ENCODE measurements around the gene PKIB.

PKIB gene

GRCh38 chr6:122604676-122605075, 5.5 kb upstream of the PKIB start:
- H3K36me3 ChIP-seq (ENCODE audit: insufficient read depth, insufficient read length, low read length) = peaks cover 3% of the 10 kb centered on the region
- TF ChIP-seq YY1 (IDR thresholded peaks at IDR 0.05; ENCODE audit: insufficient read depth, insufficient read length) = no peak
- TF ChIP-seq ZNF274 (IDR thresholded peaks at IDR 0.05; ENCODE audit: low read depth, low read length) = no peak
- no peak for TF ChIP-seq SUZ12 (IDR thresholded peaks at IDR 0.05; ENCODE audit: extremely low read depth, insufficient read depth, insufficient read length)
- no peaks in the 10 kb centered on the region for H3K27me3 ChIP-seq (ENCODE audit: insufficient read depth, insufficient read length)
- H3K4me1 ChIP-seq (ENCODE audit: insufficient read depth, insufficient read length) = no peaks in the 10 kb centered on the region
- H3K4me3 ChIP-seq (ENCODE audit: insufficient read length, low read depth) = no peak overlapping the region
- H3K9ac ChIP-seq (ENCODE audit: insufficient read length, low read depth) = no peak overlapping the region
- no peaks in the 10 kb centered on the region for H3K9me3 ChIP-seq (ENCODE audit: insufficient read depth, low read length)
- DNase-seq (ENCODE audit: low read depth, low spot score) = no peak

GRCh38 chr6:122610690-122611455, 668 bp downstream of the PKIB start:
- Histone ChIP-seq H3K9ac (ENCODE audit: insufficient read length, low read depth) (no peak overlapping the region), H3K4me3 (ENCODE audit: insufficient read length, low read depth) (no peak overlapping the region), H3K27me3 (ENCODE audit: insufficient read depth, insufficient read length) (no peaks in the 10 kb centered on the region), H3K36me3 (ENCODE audit: insufficient read depth, insufficient read length, low read length) (no peaks in the 10 kb centered on the region), H3K9me3 (ENCODE audit: insufficient read depth, low read length) (no peaks in the 10 kb centered on the region), H3K4me1 (ENCODE audit: insufficient read depth, insufficient read length) (no peaks in the 10 kb centered on the region)
- TF ChIP-seq YY1 (IDR thresholded peaks at IDR 0.05; ENCODE audit: insufficient read depth, insufficient read length) = no peak
- no peak for TF ChIP-seq SUZ12 (IDR thresholded peaks at IDR 0.05; ENCODE audit: extremely low read depth, insufficient read depth, insufficient read length)
- TF ChIP-seq ZNF274 (IDR thresholded peaks at IDR 0.05; ENCODE audit: low read depth, low read length) = no peak
- DNase-seq (ENCODE audit: low read depth, low spot score) = no peak

GRCh38 chr6:122612838-122613237, 2.6 kb downstream of the PKIB start:
- no peak overlapping the region for H3K4me3 ChIP-seq (ENCODE audit: insufficient read length, low read depth)
- DNase-seq (ENCODE audit: low read depth, low spot score) = no peak
- H3K27me3 ChIP-seq (ENCODE audit: insufficient read depth, insufficient read length) = no peaks in the 10 kb centered on the region
- no peak overlapping the region for H3K9ac ChIP-seq (ENCODE audit: insufficient read length, low read depth)
- no peaks in the 10 kb centered on the region for H3K36me3 ChIP-seq (ENCODE audit: insufficient read depth, insufficient read length, low read length)
- TF ChIP-seq ZNF274 (IDR thresholded peaks at IDR 0.05; ENCODE audit: low read depth, low read length) (no peak), YY1 (IDR thresholded peaks at IDR 0.05; ENCODE audit: insufficient read depth, insufficient read length) (no peak), SUZ12 (IDR thresholded peaks at IDR 0.05; ENCODE audit: extremely low read depth, insufficient read depth, insufficient read length) (no peak)
- no peaks in the 10 kb centered on the region for H3K9me3 ChIP-seq (ENCODE audit: insufficient read depth, low read length)
- no peaks in the 10 kb centered on the region for H3K4me1 ChIP-seq (ENCODE audit: insufficient read depth, insufficient read length)

GRCh38 chr6:122614303-122614702, 4.1 kb downstream of the PKIB start:
- TF ChIP-seq ZNF274 (IDR thresholded peaks at IDR 0.05; ENCODE audit: low read depth, low read length) (no peak), YY1 (IDR thresholded peaks at IDR 0.05; ENCODE audit: insufficient read depth, insufficient read length) (no peak), SUZ12 (IDR thresholded peaks at IDR 0.05; ENCODE audit: extremely low read depth, insufficient read depth, insufficient read length) (no peak)
- Histone ChIP-seq H3K27me3 (ENCODE audit: insufficient read depth, insufficient read length) (no peaks in the 10 kb centered on the region), H3K4me1 (ENCODE audit: insufficient read depth, insufficient read length) (no peaks in the 10 kb centered on the region), H3K4me3 (ENCODE audit: insufficient read length, low read depth) (no peak overlapping the region), H3K9me3 (ENCODE audit: insufficient read depth, low read length) (no peaks in the 10 kb centered on the region), H3K36me3 (ENCODE audit: insufficient read depth, insufficient read length, low read length) (no peaks in the 10 kb centered on the region), H3K9ac (ENCODE audit: insufficient read length, low read depth) (no peak overlapping the region)
- DNase-seq (ENCODE audit: low read depth, low spot score) = no peak

- Histone ChIP-seq H3K27me3 (ENCODE audit: insufficient read depth, insufficient read length) (no peaks in the 10 kb centered on the region), H3K9me3 (ENCODE audit: insufficient read depth, low read length) (no peaks in the 10 kb centered on the region), H3K9ac (ENCODE audit: insufficient read length, low read depth) (no peak overlapping the region), H3K4me3 (ENCODE audit: insufficient read length, low read depth) (no peak overlapping the region), H3K36me3 (ENCODE audit: insufficient read depth, insufficient read length, low read length) (no peaks in the 10 kb centered on the region), H3K4me1 (ENCODE audit: insufficient read depth, insufficient read length) (no peaks in the 10 kb centered on the region)
- DNase-seq (ENCODE audit: low read depth, low spot score) = no peak
- TF ChIP-seq SUZ12 (IDR thresholded peaks at IDR 0.05; ENCODE audit: extremely low read depth, insufficient read depth, insufficient read length) (no peak), YY1 (IDR thresholded peaks at IDR 0.05; ENCODE audit: insufficient read depth, insufficient read length) (no peak), ZNF274 (IDR thresholded peaks at IDR 0.05; ENCODE audit: low read depth, low read length) (no peak)
Observed at GRCh38 chr6:122615409-122615808, 5.2 kb downstream of the PKIB start.

- Histone ChIP-seq H3K4me3 (ENCODE audit: insufficient read length, low read depth) (no peak overlapping the region), H3K36me3 (ENCODE audit: insufficient read depth, insufficient read length, low read length) (no peaks in the 10 kb centered on the region), H3K4me1 (ENCODE audit: insufficient read depth, insufficient read length) (no peaks in the 10 kb centered on the region), H3K27me3 (ENCODE audit: insufficient read depth, insufficient read length) (no peaks in the 10 kb centered on the region), H3K9ac (ENCODE audit: insufficient read length, low read depth) (no peak overlapping the region), H3K9me3 (ENCODE audit: insufficient read depth, low read length) (no peaks in the 10 kb centered on the region)
- TF ChIP-seq SUZ12 (IDR thresholded peaks at IDR 0.05; ENCODE audit: extremely low read depth, insufficient read depth, insufficient read length) (no peak), YY1 (IDR thresholded peaks at IDR 0.05; ENCODE audit: insufficient read depth, insufficient read length) (no peak), ZNF274 (IDR thresholded peaks at IDR 0.05; ENCODE audit: low read depth, low read length) (no peak)
- no peak for DNase-seq (ENCODE audit: low read depth, low spot score)
Observed at GRCh38 chr6:122616877-122617276, 6.7 kb downstream of the PKIB start.

- no peak for TF ChIP-seq SUZ12 (IDR thresholded peaks at IDR 0.05; ENCODE audit: extremely low read depth, insufficient read depth, insufficient read length)
- TF ChIP-seq ZNF274 (IDR thresholded peaks at IDR 0.05; ENCODE audit: low read depth, low read length) = no peak
- no peak for TF ChIP-seq YY1 (IDR thresholded peaks at IDR 0.05; ENCODE audit: insufficient read depth, insufficient read length)
- Histone ChIP-seq H3K36me3 (ENCODE audit: insufficient read depth, insufficient read length, low read length) (no peaks in the 10 kb centered on the region), H3K9me3 (ENCODE audit: insufficient read depth, low read length) (no peaks in the 10 kb centered on the region), H3K4me3 (ENCODE audit: insufficient read length, low read depth) (no peak overlapping the region), H3K4me1 (ENCODE audit: insufficient read depth, insufficient read length) (no peaks in the 10 kb centered on the region), H3K9ac (ENCODE audit: insufficient read length, low read depth) (no peak overlapping the region), H3K27me3 (ENCODE audit: insufficient read depth, insufficient read length) (no peaks in the 10 kb centered on the region)
- no peak for DNase-seq (ENCODE audit: low read depth, low spot score)
Observed at GRCh38 chr6:122619309-122619708, 9.1 kb downstream of the PKIB start.

All from NT2/D1 (cell line).